ENCODE measurements around the gene LEMD1. TPM values are rescaled to one million over a fixed set of nuclear protein-coding genes. Genes with fewer than 3 reads are reported as not detected.
A peak's percentile ranks its signal among the peaks of the same experiment; 100 is the strongest.

Gene LEMD1
- total RNA-seq, 1 donor, result 0.36 TPM

DNA sequence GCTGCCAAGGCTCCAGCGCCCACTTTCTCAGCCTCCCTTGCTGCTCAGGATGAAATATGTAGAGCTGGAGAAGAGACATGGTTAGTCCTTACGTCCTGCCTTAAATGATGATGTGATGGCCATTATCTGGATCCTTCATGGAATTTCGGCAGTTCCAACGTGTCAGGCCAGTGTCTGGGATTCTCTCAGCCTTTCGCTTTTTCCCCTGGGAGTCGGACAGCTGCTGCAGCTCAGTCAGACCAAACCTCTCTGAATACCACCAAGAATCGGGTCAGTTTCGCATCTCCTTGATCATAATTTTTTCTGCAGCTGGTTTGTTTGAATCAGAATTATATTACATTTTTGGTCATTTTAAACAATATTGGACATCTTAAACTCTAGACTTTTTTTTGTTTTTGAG, 42.8 kb downstream of the LEMD1 start:
- H3K4me3 ChIP-seq (ENCODE audit: low read depth, low read length), result no peak overlapping the region
- TF ChIP-seq, protein P1, sequence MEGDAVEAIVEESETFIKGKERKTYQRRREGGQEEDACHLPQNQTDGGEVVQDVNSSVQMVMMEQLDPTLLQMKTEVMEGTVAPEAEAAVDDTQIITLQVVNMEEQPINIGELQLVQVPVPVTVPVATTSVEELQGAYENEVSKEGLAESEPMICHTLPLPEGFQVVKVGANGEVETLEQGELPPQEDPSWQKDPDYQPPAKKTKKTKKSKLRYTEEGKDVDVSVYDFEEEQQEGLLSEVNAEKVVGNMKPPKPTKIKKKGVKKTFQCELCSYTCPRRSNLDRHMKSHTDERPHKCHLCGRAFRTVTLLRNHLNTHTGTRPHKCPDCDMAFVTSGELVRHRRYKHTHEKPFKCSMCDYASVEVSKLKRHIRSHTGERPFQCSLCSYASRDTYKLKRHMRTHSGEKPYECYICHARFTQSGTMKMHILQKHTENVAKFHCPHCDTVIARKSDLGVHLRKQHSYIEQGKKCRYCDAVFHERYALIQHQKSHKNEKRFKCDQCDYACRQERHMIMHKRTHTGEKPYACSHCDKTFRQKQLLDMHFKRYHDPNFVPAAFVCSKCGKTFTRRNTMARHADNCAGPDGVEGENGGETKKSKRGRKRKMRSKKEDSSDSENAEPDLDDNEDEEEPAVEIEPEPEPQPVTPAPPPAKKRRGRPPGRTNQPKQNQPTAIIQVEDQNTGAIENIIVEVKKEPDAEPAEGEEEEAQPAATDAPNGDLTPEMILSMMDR (IDR thresholded peaks at IDR 0.05; ENCODE audit: insufficient read depth, low read length), result no peak
- DNase-seq (ENCODE audit: low read depth), result no peak

DNA sequence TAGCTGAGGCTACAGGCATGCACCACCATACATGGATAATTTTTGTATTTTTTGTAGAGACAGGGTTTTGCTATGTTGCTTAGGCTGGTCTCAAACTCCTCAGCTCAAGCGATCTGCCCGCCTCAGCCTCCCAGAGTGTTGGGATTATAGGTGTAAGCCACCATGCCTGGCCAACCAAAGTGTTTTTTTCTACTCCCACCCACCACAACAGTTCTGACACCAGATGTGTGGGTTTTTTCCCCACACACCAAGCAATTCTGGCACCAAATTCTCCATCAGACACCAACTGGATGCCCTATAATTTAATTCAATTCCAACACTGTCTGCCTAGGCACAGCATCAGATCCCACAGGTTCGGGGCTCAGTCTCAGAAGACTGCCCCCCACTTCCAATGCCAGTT, 44.5 kb downstream of the LEMD1 start:
- TF ChIP-seq, protein P1 (IDR thresholded peaks at IDR 0.05; ENCODE audit: insufficient read depth, low read length), result no peak
- no peak for DNase-seq (ENCODE audit: low read depth)
- no peak overlapping the region for H3K4me3 ChIP-seq (ENCODE audit: low read depth, low read length)

DNA sequence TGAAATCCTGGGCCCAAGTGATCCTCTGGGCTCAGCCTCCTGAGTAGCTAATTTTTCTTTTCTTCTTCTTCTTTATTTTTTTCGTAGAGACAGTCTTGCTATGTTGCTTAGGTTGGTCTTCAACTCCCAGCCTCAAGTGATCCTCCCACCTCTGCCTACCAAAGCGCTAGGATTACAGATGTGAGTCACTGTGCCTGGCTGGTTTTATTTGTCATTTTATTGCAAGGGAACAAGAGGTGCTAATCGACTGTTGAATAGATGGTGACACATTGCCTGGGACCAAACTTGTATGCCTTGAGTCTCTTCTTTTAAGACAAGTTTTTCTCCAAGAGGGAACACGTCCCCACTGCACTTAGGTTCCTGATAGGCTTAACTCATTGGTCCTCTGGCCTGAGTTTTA, 45.1 kb downstream of the LEMD1 start:
- DNase-seq (ENCODE audit: low read depth), result no peak
- TF ChIP-seq, protein P1 (IDR thresholded peaks at IDR 0.05; ENCODE audit: insufficient read depth, low read length), result no peak
- H3K4me3 ChIP-seq (ENCODE audit: low read depth, low read length), result no peak overlapping the region

DNA sequence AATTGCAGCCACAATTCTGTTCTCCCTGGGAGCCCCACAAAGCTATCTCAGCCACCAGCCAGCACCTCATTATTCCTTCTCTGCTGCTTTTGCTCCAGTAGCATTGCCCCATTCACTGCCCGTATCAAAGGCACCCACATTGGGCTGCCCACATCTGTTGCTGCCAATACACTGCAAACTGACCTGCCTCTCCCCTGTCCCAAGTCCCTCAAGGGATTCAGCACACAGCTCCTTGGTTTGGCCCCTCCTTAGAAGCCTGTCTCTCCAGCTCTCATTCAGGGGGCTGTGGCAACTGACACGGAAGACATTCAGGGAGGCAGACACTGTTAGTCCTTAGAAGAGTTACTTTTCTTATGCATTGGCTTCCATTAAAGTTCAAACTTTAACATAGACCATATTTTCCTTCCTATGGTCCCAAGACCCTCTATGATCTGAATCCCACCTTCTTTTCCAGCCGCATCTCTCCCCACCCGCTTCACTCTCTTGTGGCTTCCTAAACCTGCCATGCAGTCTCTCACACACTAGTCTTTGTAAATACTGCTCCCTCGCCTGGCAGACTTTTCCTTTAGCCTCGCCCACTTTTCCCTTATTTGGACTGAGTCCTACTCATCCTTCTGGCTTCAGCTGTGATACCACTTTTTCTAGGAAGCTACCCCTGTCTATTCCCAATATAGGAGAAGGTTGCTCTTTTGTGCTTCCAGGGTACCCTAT, 45.9 kb downstream of the LEMD1 start:
- no peak overlapping the region for H3K4me3 ChIP-seq (ENCODE audit: low read depth, low read length)
- TF ChIP-seq, protein P1 (IDR thresholded peaks at IDR 0.05; ENCODE audit: insufficient read depth, low read length), result no peak
- peak; percentile 41 for DNase-seq (ENCODE audit: low read depth)

DNA sequence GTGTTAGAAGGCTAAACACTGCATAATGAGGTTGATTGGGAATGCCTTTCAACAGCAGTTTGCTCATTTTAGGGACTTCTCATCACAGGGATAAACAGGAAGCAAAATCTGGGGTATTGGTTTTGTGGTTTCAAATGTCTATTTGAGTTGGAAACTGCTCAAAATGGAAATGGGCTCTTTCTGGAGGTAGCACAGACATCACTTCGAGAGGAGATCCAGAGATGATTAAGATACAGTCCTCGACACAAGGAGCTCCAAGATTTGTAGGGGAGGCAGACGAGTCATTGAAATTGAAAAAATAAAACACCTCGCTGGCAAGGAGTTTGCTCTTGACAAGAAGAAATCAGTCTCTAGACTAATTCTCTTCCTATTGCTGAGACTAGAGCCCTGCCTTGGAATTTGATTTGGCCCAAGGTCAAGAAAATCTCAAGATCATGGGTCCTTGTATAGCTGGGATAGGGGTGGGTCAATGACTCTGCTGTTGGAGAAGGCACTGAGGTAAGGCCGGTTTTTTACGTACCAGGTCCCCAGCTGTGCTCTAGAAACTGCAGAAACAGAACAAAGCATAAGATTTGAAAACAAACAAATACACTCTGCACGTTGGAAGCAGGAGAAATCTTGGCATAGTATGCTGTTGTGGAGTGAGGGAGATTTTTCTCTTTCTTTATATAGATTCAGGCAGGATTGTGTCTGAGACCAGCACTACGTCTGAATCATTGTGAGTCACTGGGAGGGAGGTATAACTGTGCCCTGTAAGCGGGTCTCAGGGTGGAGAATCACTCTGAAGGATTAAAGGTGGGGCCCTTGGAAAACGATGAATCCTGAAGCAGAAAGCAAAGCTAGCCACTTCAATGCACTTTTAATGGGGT, 47.4 kb downstream of the LEMD1 start:
- peak overlapping the region; percentile 23 for H3K4me3 ChIP-seq (ENCODE audit: low read depth, low read length)
- TF ChIP-seq, protein P1 (IDR thresholded peaks at IDR 0.05; ENCODE audit: insufficient read depth, low read length), result no peak

DNA sequence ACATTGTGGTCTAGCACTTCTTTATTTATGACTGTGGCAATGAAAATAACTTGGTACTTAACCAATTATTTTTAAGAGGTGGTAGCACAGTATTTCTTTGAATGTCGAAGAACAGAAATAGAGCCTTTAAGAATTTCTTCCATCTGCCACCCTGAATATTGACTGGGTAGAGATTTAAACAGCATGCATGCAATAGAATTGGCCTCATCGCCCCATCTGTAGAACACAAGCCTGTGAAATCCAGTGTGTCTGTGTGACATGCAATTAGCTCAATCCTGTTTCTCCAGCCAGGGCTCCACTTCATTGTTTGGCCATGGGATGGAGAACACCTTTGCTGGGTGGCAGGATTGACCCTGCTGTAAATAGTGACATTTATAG, 48.1 kb downstream of the LEMD1 start:
- DNase-seq (ENCODE audit: low read depth), result no peak
- H3K4me3 ChIP-seq (ENCODE audit: low read depth, low read length), result peak overlapping the region; percentile 9
- TF ChIP-seq, protein P1 (IDR thresholded peaks at IDR 0.05; ENCODE audit: insufficient read depth, low read length), result no peak

More for the DNA sequence above, 47.4 kb downstream of the LEMD1 start:
- DNase-seq (ENCODE audit: low read depth), result peak; percentile 88
